ENCODE data around the gene LRIG3.

Gene LRIG3

GRCh38 chr12:58943079-58943478, 22.8 kb upstream of the LRIG3 start:
- no peak for ATAC-seq
- TF ChIP-seq BACH2 (CRISPR knock-in tag; IDR thresholded peaks at IDR 0.05; ENCODE audit: borderline replicate concordance) (no peak), ISL1 (CRISPR knock-in tag; IDR thresholded peaks at IDR 0.05) (no peak), GLIS3 (CRISPR knock-in tag; IDR thresholded peaks at IDR 0.05) (no peak)

GRCh38 chr12:58942345-58942744, 22.0 kb upstream of the LRIG3 start:
- TF ChIP-seq TOX (CRISPR knock-in tag; IDR thresholded peaks at IDR 0.05; ENCODE audit: borderline replicate concordance) (no peak), ZFP3 (CRISPR knock-in tag; IDR thresholded peaks at IDR 0.05) (no peak), CSDC2 (CRISPR knock-in tag; IDR thresholded peaks at IDR 0.05) (no peak), SNAI2 (CRISPR knock-in tag; IDR thresholded peaks at IDR 0.05) (no peak), CREB5 (CRISPR knock-in tag; IDR thresholded peaks at IDR 0.05; ENCODE audit: low read depth) (no peak), TCF4 (CRISPR knock-in tag; IDR thresholded peaks at IDR 0.05; ENCODE audit: borderline replicate concordance) (no peak), ZNF565 (CRISPR knock-in tag; conservative IDR thresholded peaks at IDR 0.05; ENCODE audit: low read depth) (no peak), ARNTL (CRISPR knock-in tag; IDR thresholded peaks at IDR 0.05; ENCODE audit: borderline replicate concordance, low read depth) (no peak), GLIS3 (CRISPR knock-in tag; IDR thresholded peaks at IDR 0.05) (no peak), TSHZ2 (CRISPR knock-in tag; IDR thresholded peaks at IDR 0.05) (no peak), ISL1 (CRISPR knock-in tag; IDR thresholded peaks at IDR 0.05) (no peak), RARB (CRISPR knock-in tag; IDR thresholded peaks at IDR 0.05) (no peak), ESRRG (CRISPR knock-in tag; IDR thresholded peaks at IDR 0.05) (no peak), BACH2 (CRISPR knock-in tag; IDR thresholded peaks at IDR 0.05; ENCODE audit: borderline replicate concordance) (no peak), POU6F1 (CRISPR knock-in tag; IDR thresholded peaks at IDR 0.05; ENCODE audit: borderline replicate concordance, low read depth) (no peak), PPARA (CRISPR knock-in tag; IDR thresholded peaks at IDR 0.05; ENCODE audit: borderline replicate concordance) (no peak)
- ATAC-seq = no peak

GRCh38 chr12:58939399-58940100, 19.2 kb upstream of the LRIG3 start:
- TF ChIP-seq CSDC2 (CRISPR knock-in tag; IDR thresholded peaks at IDR 0.05) = no peak
- TF ChIP-seq ARNTL (CRISPR knock-in tag; IDR thresholded peaks at IDR 0.05; ENCODE audit: borderline replicate concordance, low read depth) = no peak
- TF ChIP-seq ZNF565 (CRISPR knock-in tag; conservative IDR thresholded peaks at IDR 0.05; ENCODE audit: low read depth) = no peak
- no peak for TF ChIP-seq PATZ1 (CRISPR knock-in tag; IDR thresholded peaks at IDR 0.05; ENCODE audit: borderline replicate concordance)
- no peak for TF ChIP-seq PPARA (CRISPR knock-in tag; IDR thresholded peaks at IDR 0.05; ENCODE audit: borderline replicate concordance)
- TF ChIP-seq RARB (CRISPR knock-in tag; IDR thresholded peaks at IDR 0.05) = no peak
- TF ChIP-seq ZFP3 (CRISPR knock-in tag; IDR thresholded peaks at IDR 0.05) = no peak
- TF ChIP-seq POU6F1 (CRISPR knock-in tag; IDR thresholded peaks at IDR 0.05; ENCODE audit: borderline replicate concordance, low read depth) = no peak
- no peak for TF ChIP-seq ZC3H10 (CRISPR knock-in tag; IDR thresholded peaks at IDR 0.05)
- no peak for TF ChIP-seq ISL1 (CRISPR knock-in tag; IDR thresholded peaks at IDR 0.05)
- no peak for ATAC-seq

Measured in SK-N-SH treated with all-trans-retinoic acid at 6 μM for 48 hours (cell line).